HEK293 (cell line): Measurements from ENCODE around the gene CYP27C1.
"Not testable (repeated sequence)": the region's sequence is repeated elsewhere in the genome, so short reads cannot be mapped to it uniquely, and the experiment has no call there.

Experiments
- CTCF ChIA-PET: fragments of 350-600 bp; formaldehyde crosslinking; extraction: SDS; loops from one replicate; lab custom pipeline; 2021; ENCODE audit warnings: antibody characterized with exemption; lab: Yijun Ruan, JAX
- POLR2A ChIA-PET: fragments of 300-600 bp; formaldehyde crosslinking; extraction: SDS; loops from one replicate; lab custom pipeline; 2020; ENCODE audit warnings: antibody characterized with exemption, inconsistent platforms; lab: Yijun Ruan, JAX
- H3K27ac ChIP-seq: fragments of 200-500 bp; sonication (Bioruptor generic); 2 replicates; pipeline ENCODE4 v1.5.1; 2014; ENCODE audit warnings: low read depth, low read length, control low read depth, inconsistent platforms; ENCODE audit errors: extremely low read depth
- H3K36me3 ChIP-seq, 2 experiments: fragments of 200-500 bp in 1 of 2; sonication (Bioruptor generic) in 1 of 2; 1 replicate in 1 of 2; 2 replicates in 1 of 2; pipeline ENCODE4 v1.5.1; 2014 to 2017; ENCODE audit warnings: inconsistent platforms in 2 of 2, low read length in 2 of 2; ENCODE audit not compliant: control insufficient read depth in 2 of 2, insufficient read depth in 1 of 2
- H3K4me1 ChIP-seq: fragments of 200-500 bp; sonication (Bioruptor generic); 2 replicates; pipeline ENCODE4 v1.5.1; 2014; ENCODE audit warnings: mild to moderate bottlenecking, low read length, inconsistent platforms; ENCODE audit not compliant: control insufficient read depth, insufficient read depth
- H3K4me3 ChIP-seq: 2 replicates; pipeline ENCODE4 v1.5.1; 2011; ENCODE audit warnings: low read depth, mild to moderate bottlenecking, control low read depth, low read length, moderate library complexity
- H3K9me3 ChIP-seq: fragments of 200-500 bp; sonication (Bioruptor generic); 2 replicates; pipeline ENCODE4 v1.5.1; 2014; ENCODE audit warnings: low read depth, low read length, inconsistent platforms; ENCODE audit not compliant: control insufficient read depth, insufficient read depth
- EGR2 ChIP-seq: fragments of 450-650 bp; formaldehyde crosslinking; IDR thresholded peaks from 2 replicates; pipeline ENCODE4 v1.5.1; 2016; ENCODE audit warnings: low read depth, missing biosample characterization, missing genetic modification characterization
- FEZF1 ChIP-seq: fragments of 450-650 bp; formaldehyde crosslinking; IDR thresholded peaks from 2 replicates; pipeline ENCODE4 v1.5.1; 2016; ENCODE audit warnings: missing biosample characterization, missing genetic modification characterization
- OSR2 ChIP-seq: fragments of 450-650 bp; formaldehyde crosslinking; IDR thresholded peaks from 2 replicates; pipeline ENCODE4 v1.5.1; 2016; ENCODE audit warnings: missing biosample characterization, missing genetic modification characterization
- PRDM4 ChIP-seq: fragments of 450-650 bp; formaldehyde crosslinking; IDR thresholded peaks from 2 replicates; pipeline ENCODE4 v1.5.1; 2017; ENCODE audit warnings: missing biosample characterization, missing genetic modification characterization
- SP7 ChIP-seq: fragments of 450-650 bp; formaldehyde crosslinking; IDR thresholded peaks from 2 replicates; pipeline ENCODE4 v1.5.1; 2016; ENCODE audit warnings: missing biosample characterization, missing genetic modification characterization
- ZBTB1 ChIP-seq: fragments of 450-650 bp; formaldehyde crosslinking; IDR thresholded peaks from 2 replicates; pipeline ENCODE4 v1.5.1; 2016; ENCODE audit warnings: missing biosample characterization, missing genetic modification characterization
- ZBTB17 ChIP-seq: fragments of 450-650 bp; formaldehyde crosslinking; IDR thresholded peaks from 2 replicates; pipeline ENCODE4 v1.5.1; 2016; ENCODE audit warnings: missing biosample characterization, missing genetic modification characterization
- ZBTB20 ChIP-seq: fragments of 450-650 bp; formaldehyde crosslinking; IDR thresholded peaks from 2 replicates; pipeline ENCODE4 v1.5.1; 2016; ENCODE audit warnings: missing biosample characterization, missing genetic modification characterization
- ZBTB21 ChIP-seq: fragments of 450-650 bp; formaldehyde crosslinking; IDR thresholded peaks from 2 replicates; pipeline ENCODE4 v1.5.1; 2017; ENCODE audit warnings: missing biosample characterization, missing genetic modification characterization
- ZBTB26 ChIP-seq: fragments of 450-650 bp; formaldehyde crosslinking; optimal IDR thresholded peaks from 2 replicates; pipeline ENCODE3; 2016; ENCODE audit warnings: missing biosample characterization, mild to moderate bottlenecking, missing genetic modification characterization
- ZBTB44 ChIP-seq: fragments of 450-650 bp; IDR thresholded peaks from 2 replicates; pipeline ENCODE4 v1.5.1; 2018; ENCODE audit warnings: missing biosample characterization, mild to moderate bottlenecking, missing genetic modification characterization
- ZNF146 ChIP-seq: fragments of 450-650 bp; formaldehyde crosslinking; IDR thresholded peaks from 2 replicates; pipeline ENCODE4 v1.5.1; 2016; ENCODE audit warnings: missing biosample characterization, missing genetic modification characterization
- ZNF18 ChIP-seq: fragments of 450-650 bp; formaldehyde crosslinking; IDR thresholded peaks from 2 replicates; pipeline ENCODE4 v1.5.1; 2016; ENCODE audit warnings: missing biosample characterization, missing genetic modification characterization
- ZNF324 ChIP-seq: fragments of 450-650 bp; formaldehyde crosslinking; IDR thresholded peaks from 2 replicates; pipeline ENCODE4 v1.5.1; 2016; ENCODE audit warnings: missing biosample characterization, missing genetic modification characterization
- ZNF335 ChIP-seq: fragments of 450-650 bp; formaldehyde crosslinking; conservative IDR thresholded peaks from 2 replicates; pipeline ENCODE4 v1.5.1; 2016; ENCODE audit warnings: missing biosample characterization, missing genetic modification characterization
- ZNF398 ChIP-seq: fragments of 450-650 bp; formaldehyde crosslinking; IDR thresholded peaks from 2 replicates; pipeline ENCODE4 v1.5.1; 2017; ENCODE audit warnings: missing biosample characterization, missing genetic modification characterization
- ZNF629 ChIP-seq: fragments of 450-650 bp; formaldehyde crosslinking; IDR thresholded peaks from 2 replicates; pipeline ENCODE4 v1.5.1; 2017; ENCODE audit warnings: missing biosample characterization, missing genetic modification characterization
- ZNF645 ChIP-seq: fragments of 450-650 bp; formaldehyde crosslinking; IDR thresholded peaks from 2 replicates; pipeline ENCODE4; 2016; ENCODE audit warnings: missing biosample characterization, missing genetic modification characterization
- ZNF692 ChIP-seq: fragments of 450-650 bp; formaldehyde crosslinking; IDR thresholded peaks from 2 replicates; pipeline ENCODE4 v1.5.1; 2016; ENCODE audit warnings: missing biosample characterization, missing genetic modification characterization
- ZNF701 ChIP-seq: fragments of 450-650 bp; formaldehyde crosslinking; IDR thresholded peaks from 2 replicates; pipeline ENCODE4 v1.5.1; 2016; ENCODE audit warnings: missing biosample characterization, missing genetic modification characterization
- ZNF785 ChIP-seq: fragments of 450-650 bp; formaldehyde crosslinking; IDR thresholded peaks from 2 replicates; pipeline ENCODE4 v1.5.1; 2016; ENCODE audit warnings: missing biosample characterization, missing genetic modification characterization
- ZSCAN4 ChIP-seq: fragments of 450-650 bp; formaldehyde crosslinking; IDR thresholded peaks from 2 replicates; pipeline ENCODE4 v1.5.1; 2017; ENCODE audit warnings: missing biosample characterization, missing genetic modification characterization

The CYP27C1 gene

GRCh38 chr2:127225186-127225960, 5.3 kb upstream of the CYP27C1 start (continued):
- TF ChIP-seq ZNF335 (tag by site-specific recombination) (peak; percentile 78), OSR2 (peak; percentile 30; the same call in 1 of the 2 replicates), ZNF645 (tag by site-specific recombination) (no peak), ZNF18 (tag by site-specific recombination) (no peak), ZNF629 (no peak), ZNF785 (no peak), ZBTB1 (tag by site-specific recombination) (no peak), ZBTB26 (tag by site-specific recombination) (no peak), ZBTB17 (tag by site-specific recombination) (peak; percentile 79), ZNF701 (tag by site-specific recombination) (no peak), ZSCAN4 (tag by site-specific recombination) (no peak), EGR2 (0 out of 2 replicates have a peak, but pooled peaks have one; percentile 6)

GRCh38 chr2:127224135-127224534, 4.0 kb upstream of the CYP27C1 start:
- H3K4me3 ChIP-seq, H3K36me3 ChIP-seq, H3K27ac ChIP-seq, H3K9me3 ChIP-seq, POLR2A ChIA-PET: not testable (repeated sequence)
- H3K4me1 ChIP-seq: peaks cover 24% of the 10 kb centered on the region
- CTCF ChIA-PET: interaction anchor here (0.7 to 1.4 kb wide), 3 partner anchors 27 to 255 kb away, joined by 3 read pairs; no protein-coding TSS in a partner anchor
- TF ChIP-seq FEZF1 (tag by site-specific recombination) (0 out of 2 replicates have a peak, but pooled peaks have one; percentile 44), ZNF146 (tag by site-specific recombination) (peak; percentile 91), ZNF692 (tag by site-specific recombination) (0 out of 2 replicates have a peak, but pooled peaks have one; percentile 28), ZBTB20 (tag by site-specific recombination) (peak; percentile 45; the same call in 1 of the 2 replicates), ZBTB44 (tag by site-specific recombination) (peak; percentile 35; the same call in 1 of the 2 replicates), SP7 (peak; percentile 71), ZBTB21 (tag by site-specific recombination) (peak; percentile 45; the same call in 1 of the 2 replicates), ZNF324 (tag by site-specific recombination) (peak; percentile 23; the same call in 1 of the 2 replicates), PRDM4 (peak; percentile 83), OSR2 (peak; percentile 31; the same call in 1 of the 2 replicates), ZNF398 (peak; percentile 50), ZNF629 (peak; percentile 75; the same call in 1 of the 2 replicates)
